GM10847 (cell line): Measurements from ENCODE around the gene FAM110A.

Source experiments
- POLR2A ChIP-seq: IDR thresholded peaks from 2 replicates; pipeline ENCODE4 v1.6.1; 2011; ENCODE audit not compliant: insufficient read length; ENCODE audit errors: extremely low read depth

FAM110A gene

DNA sequence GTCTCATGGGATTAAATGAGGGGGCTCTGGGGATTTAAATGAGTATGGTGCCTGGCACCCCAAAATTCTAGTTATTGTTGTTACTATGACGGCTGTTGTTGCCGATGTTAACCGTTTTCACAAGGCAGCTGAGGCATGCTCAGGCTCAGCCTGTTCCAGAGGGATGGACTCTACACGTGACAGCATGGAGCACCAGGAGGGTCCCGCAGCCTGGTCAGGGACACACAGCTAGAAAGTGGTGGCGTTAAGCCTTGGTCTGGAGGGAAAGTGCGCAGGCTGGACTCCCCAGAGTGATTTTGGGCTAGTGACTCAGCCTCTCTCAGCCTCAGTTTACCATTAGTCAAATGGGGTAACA, 7.0 kb downstream of the FAM110A start:
- no peak for TF ChIP-seq POLR2A

GRCh38 chr20:840858-841567, 7.5 kb downstream of the FAM110A start:
- no peak for TF ChIP-seq POLR2A

GRCh38 chr20:841568-842546, 8.3 kb downstream of the FAM110A start:
- TF ChIP-seq POLR2A, result no peak

DNA sequence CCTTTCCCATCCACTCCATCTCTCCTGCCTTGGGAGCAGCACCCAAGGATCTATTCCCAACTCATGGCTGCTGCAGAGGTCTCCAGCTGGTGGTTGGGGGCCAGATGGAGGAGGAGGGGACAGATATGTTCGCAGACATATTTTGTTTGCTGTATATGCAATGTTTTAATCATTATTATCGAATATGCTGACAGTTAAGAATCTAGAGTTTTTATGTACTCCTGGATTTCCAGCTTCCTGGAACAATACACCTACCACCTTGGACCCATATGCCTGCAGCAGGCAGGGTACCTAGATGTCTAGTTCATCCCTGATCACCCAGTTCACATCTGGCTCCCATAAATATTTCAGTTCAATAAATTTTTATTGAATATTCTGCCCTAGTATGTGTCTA, 9.0 kb downstream of the FAM110A start:
- no peak for TF ChIP-seq POLR2A

GRCh38 chr20:843912-844311, 10.4 kb downstream of the FAM110A start:
- TF ChIP-seq POLR2A, result no peak

DNA sequence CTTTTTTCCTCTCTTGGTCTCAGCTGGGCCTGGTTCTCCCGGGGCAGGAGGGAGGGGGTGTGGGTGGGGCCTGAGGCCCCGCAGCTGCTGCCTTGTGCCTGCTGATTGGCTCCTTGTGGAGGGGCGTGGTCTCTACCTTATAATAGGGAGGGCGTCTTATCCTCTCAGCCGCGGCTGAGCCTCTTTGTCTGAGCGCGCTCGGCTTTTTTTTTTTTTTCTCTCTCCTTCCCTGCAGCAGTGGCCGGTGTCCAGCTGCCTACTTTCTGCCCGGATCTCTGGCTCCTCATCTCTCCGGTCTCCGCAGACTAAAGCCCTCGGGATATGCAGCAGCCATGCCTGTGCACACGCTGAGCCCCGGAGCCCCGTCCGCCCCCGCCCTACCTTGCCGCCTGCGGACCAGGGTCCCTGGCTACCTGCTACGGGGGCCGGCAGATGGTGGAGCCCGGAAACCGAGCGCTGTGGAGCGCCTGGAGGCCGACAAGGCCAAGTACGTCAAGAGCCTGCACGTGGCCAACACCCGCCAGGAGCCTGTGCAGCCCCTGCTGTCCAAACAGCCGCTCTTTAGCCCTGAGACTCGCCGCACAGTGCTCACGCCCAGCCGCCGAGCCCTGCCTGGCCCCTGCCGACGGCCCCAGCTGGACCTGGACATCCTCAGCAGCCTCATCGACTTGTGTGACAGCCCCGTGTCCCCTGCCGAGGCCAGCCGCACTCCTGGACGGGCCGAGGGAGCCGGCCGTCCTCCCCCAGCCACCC, 11.1 kb downstream of the FAM110A start:
- no peak for TF ChIP-seq POLR2A

DNA sequence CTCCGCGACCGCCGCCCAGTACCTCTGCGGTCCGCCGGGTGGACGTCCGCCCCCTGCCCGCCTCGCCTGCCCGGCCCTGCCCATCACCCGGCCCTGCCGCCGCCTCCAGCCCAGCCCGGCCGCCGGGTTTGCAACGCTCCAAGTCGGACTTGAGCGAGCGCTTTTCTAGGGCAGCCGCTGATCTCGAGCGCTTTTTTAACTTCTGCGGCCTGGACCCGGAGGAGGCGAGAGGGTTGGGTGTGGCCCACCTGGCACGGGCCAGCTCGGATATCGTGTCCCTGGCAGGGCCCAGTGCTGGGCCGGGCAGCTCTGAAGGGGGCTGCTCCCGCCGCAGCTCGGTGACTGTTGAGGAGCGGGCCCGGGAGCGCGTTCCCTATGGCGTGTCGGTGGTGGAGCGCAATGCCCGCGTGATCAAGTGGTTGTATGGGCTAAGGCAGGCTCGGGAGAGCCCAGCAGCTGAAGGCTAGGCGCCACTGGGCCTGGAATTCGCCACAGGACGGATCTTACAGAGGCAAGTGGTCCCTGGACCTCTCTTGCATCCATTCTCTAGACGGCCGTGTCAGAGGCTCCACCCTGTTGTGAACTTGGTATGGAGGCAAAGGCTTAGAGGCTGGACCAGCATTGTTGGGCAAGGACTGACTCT, 11.8 kb downstream of the FAM110A start:
- no peak for TF ChIP-seq POLR2A

DNA sequence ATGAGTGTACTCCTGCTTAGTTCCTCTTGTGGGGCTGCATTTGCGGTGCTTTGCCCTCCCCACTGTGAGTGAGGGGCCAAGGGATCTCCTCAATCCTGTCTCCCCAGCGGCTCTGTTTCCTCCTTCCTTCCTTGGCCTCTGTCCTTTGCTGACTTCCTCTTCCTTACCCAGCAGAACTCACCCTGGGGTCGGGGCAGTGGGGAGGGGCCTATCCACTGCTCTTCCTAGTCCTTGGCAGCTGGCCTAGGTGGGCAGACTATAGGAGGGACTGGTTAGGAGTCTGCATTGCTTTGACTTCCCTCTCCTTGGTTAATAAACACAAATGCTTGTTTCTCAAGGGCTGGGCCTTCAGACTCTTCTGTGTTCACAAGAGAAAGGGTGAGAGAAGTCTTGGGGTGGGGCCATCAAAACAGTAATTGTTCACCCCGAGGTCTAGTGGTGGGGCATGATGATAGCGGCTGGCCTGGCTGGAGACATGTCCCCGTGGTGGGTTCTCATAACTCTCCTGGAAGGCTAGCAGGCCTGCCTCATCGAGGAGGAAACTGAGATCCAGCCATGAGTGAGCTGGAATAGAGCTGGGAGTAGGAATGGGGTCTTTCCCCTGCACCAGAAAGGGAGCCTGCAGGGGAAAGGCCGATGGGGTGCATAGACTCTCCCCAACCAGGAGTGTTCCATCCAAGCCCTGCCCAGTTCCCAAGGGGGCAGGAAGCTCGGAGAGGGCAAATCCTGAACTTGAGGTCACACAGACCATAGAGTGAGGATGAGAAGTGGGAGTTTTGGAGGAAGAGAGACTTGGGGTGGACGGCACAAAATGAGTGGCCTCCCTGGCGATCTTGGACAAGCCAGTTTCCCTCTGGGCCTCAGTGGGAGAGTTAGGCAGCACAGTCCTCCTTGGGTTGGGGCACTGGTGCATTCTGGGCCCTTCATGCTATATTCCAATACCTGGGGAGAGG, 12.7 kb downstream of the FAM110A start:
- TF ChIP-seq POLR2A, result no peak

DNA sequence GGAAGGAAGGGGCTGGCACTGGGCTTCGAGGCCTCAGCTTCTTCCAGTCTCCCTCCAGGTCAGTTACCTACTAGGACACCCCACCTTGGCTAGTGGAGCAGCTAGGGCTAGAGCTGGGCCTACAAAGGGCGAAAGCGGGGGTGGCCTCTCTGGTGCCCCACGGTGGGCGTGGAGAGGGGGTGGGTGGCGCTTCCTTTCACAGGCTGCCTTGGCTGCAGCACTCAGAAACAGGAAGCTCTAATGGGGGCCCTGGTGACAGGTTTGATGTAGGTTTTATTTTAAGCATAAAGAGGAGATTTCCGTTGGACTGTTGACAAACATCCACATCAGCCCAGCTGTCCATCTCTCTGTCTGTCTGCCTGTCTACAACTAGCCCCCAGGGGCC, 13.4 kb downstream of the FAM110A start:
- no peak for TF ChIP-seq POLR2A

DNA sequence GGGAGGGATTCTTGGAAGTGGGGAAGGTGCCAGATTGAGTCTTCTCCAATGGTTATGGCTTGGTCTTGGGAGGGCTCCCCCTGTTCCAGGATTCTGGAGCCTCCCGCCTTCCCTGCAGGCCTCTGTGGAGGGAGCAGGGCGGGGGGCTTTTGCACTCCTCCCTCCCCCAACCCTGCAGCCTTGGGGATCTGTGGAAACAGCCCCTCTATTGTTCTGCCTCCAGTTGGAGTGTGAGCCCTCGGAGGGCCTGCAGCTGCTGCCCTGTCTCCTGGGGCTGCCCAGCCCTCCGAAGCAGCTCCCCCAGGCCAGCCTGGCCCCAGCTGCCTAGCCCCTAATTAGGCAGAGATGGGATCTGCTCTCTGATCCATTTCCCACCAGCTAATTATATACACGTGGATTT, 14.7 kb downstream of the FAM110A start:
- no peak for TF ChIP-seq POLR2A

DNA sequence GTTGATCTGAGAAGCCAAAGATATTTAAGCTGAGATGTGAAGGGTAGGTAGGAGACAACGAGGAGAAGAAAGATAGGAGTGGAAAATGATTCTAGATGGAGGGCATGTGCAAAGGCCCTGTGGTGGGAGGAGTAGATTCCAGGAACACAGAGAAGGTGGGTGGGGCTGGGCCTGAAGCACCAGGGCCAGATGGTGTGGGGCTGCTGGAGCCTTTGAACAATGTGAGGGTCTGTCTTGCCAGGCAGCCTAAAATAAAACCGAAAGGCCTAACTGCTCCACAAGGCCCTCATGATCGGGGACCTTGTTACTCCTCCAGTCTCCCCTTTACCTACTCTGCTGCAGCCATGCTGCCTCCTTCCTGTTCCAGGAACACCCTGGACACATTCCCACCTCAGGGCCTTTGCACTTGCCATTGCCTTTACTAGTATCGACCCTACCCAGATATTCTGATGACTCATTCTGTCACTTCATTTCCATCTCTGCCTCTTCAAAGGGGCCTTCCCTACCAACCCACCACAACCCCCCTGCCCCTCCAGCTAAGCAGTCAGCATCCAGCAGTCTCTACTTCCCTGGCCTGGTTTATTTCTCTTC, 20.0 kb downstream of the FAM110A start:
- TF ChIP-seq POLR2A, result no peak

- no peak for TF ChIP-seq POLR2A
These were observed 21.1 kb downstream of the FAM110A start for GRCh38 chr20:854601-855000.

- TF ChIP-seq POLR2A, result no peak
These were observed 22.2 kb downstream of the FAM110A start for GRCh38 chr20:855466-856360.
